Esophagus muscularis mucosa (tissue), 4 donors: ENCODE data around the gene TACC2. TPM values are rescaled to one million over a fixed set of nuclear protein-coding genes. Genes with fewer than 3 reads are reported as not detected.

Experiments
- DNase-seq: peaks from one replicate; pipeline ENCODE4 v3.0.0-alpha.2; 2017; ENCODE audit errors: extremely low spot score
- H3K27ac ChIP-seq, 4 donors: fragments of 200-600 bp; sonication (generic); replicated peaks in 1 of 4; 1 replicate in 3 of 4; 2 replicates in 1 of 4; pipeline ENCODE4 v1.5.1; 2016 to 2019; ENCODE audit warnings: mild to moderate bottlenecking in 1 of 4
- H3K27me3 ChIP-seq, 4 donors: fragments of 200-600 bp; sonication (generic); one replicate each; pipeline versions ENCODE4 v1.5.1 to v1.6.0; 2016 to 2019
- H3K36me3 ChIP-seq, 4 donors: fragments of 200-600 bp; sonication (generic); one replicate each; pipeline ENCODE4 v1.5.1; 2016 to 2019
- H3K4me1 ChIP-seq, 4 donors: fragments of 200-600 bp; sonication (generic); one replicate each; pipeline ENCODE4 v1.5.1; 2016 to 2019
- H3K4me3 ChIP-seq, 4 donors: fragments of 200-600 bp; sonication (generic); 1 replicate in 2 of 4; 2 replicates in 2 of 4; pipeline ENCODE4 v1.5.1; 2016 to 2019; ENCODE audit warnings: mild to moderate bottlenecking in 4 of 4, moderate library complexity in 1 of 4
- H3K9me3 ChIP-seq, 4 donors: fragments of 200-600 bp; sonication (generic); 1 replicate in 3 of 4; 2 replicates in 1 of 4; pipeline ENCODE4 v1.5.1; 2016 to 2019
- EP300 ChIP-seq: sonication (generic); formaldehyde crosslinking; IDR thresholded peaks from one replicate; pipeline ENCODE4 v1.6.1; 2017; ENCODE audit warnings: antibody characterized with exemption
- POLR2A ChIP-seq: fragments of 450-650 bp; IDR thresholded peaks from one replicate; pipeline ENCODE4 v1.6.1; 2017; ENCODE audit warnings: antibody characterized with exemption, moderate library complexity, mild to moderate bottlenecking, low read depth
- POLR2AphosphoS5 ChIP-seq, 2 donors: sonication (generic); formaldehyde crosslinking; IDR thresholded peaks; one replicate each; pipeline ENCODE4 v1.6.1; 2017; ENCODE audit warnings: antibody characterized with exemption in 2 of 2
- WGBS: methylation state at CpG from one replicate; pipeline ENCODE4 v1.1.5; 2018; 5-methylcytosine and 5-hydroxymethylcytosine counted together
- intact Hi-C: fragments of 100-400 bp; cut with DNase I; formaldehyde crosslinking; loops from one replicate; pipeline ENCODE4 v1.15.1; 2023
- total RNA-seq, 4 donors: library from RNA; depleted of rRNA; stranded (reverse); fragments of >200 nt; gene quantifications; one replicate each; pipeline versions ENCODE4 v1.1.0 to v1.2.1, GENCODE V29; 2016
- TF ChIP-seq, protein P1 (sequence below), 3 experiments: fragments of 200-600 bp in 2 of 3; fragments of 450-650 bp in 1 of 3; sonication (generic) in 2 of 3; IDR thresholded peaks; one replicate each; pipeline ENCODE4 v1.5.1; 2017 to 2019; ENCODE audit warnings: antibody characterized with exemption in 3 of 3, mild to moderate bottlenecking in 2 of 3, moderate library complexity in 1 of 3

The TACC2 gene
- total RNA-seq, 4 donors from 2014 or later, result 53.7 to 99.4 (median 75.6) TPM

DNA sequence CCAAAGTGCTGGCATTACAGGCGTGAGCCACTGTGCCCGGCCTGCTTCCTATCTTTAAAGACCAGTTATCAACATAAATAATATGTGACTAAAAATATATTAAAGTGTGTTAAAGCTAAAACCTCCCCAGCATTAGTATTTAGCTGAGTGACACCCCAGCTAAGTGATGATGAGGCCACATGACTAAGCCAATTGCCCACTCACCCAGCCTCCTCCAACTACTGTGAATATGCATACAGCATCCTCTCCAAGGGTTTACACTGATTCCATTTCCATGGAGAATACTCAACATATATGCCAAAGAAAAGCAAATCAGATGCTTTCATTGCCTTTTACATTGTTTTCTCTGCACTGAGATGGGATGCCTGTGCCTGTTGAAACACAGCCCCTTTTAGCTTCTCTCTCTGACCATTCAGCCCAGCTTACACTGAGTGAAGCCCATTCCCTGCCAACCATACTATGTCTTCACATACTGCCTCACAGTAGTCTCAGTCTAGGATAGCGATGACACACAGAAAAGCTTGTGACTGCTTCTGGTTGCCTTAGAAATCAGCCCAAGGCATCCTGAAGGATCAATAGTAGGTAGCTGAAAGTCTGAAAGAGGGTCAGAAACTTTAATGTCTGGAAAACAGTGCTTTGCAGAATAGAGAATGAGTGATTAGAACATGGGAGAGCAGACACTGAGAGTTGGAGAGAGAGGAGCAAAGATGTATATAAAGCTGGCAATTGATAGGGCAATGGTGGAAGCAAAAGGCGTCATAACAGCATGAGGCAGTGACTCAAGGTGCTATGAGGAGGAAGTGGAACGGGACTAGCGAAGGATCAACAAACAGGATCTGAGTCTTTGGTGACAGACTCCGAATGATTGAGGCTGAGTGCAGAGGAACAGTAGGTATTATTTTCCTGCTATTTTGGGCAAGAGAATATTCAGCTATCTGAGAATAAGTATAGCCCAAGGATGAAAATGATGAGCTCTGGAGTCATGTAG lies 41.3 kb upstream of the TACC2 start:
- DNase-seq, result no peak
- intact Hi-C loops, result no loop called here
- WGBS, result 90% methylated on average over 7 of the region's 7 CpGs
- no peaks in the 10 kb centered on the region for H3K9me3 ChIP-seq
- TF ChIP-seq, protein P1, sequence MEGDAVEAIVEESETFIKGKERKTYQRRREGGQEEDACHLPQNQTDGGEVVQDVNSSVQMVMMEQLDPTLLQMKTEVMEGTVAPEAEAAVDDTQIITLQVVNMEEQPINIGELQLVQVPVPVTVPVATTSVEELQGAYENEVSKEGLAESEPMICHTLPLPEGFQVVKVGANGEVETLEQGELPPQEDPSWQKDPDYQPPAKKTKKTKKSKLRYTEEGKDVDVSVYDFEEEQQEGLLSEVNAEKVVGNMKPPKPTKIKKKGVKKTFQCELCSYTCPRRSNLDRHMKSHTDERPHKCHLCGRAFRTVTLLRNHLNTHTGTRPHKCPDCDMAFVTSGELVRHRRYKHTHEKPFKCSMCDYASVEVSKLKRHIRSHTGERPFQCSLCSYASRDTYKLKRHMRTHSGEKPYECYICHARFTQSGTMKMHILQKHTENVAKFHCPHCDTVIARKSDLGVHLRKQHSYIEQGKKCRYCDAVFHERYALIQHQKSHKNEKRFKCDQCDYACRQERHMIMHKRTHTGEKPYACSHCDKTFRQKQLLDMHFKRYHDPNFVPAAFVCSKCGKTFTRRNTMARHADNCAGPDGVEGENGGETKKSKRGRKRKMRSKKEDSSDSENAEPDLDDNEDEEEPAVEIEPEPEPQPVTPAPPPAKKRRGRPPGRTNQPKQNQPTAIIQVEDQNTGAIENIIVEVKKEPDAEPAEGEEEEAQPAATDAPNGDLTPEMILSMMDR (IDR thresholded peaks at IDR 0.05), result no peak
- TF ChIP-seq EP300, result no peak
- TF ChIP-seq POLR2AphosphoS5 (IDR thresholded peaks at IDR 0.05), result no peak
- no peak for TF ChIP-seq POLR2A
- no peak overlapping the region for H3K27ac ChIP-seq
- no peaks in the 10 kb centered on the region for H3K27me3 ChIP-seq
- no peak overlapping the region for H3K4me3 ChIP-seq
- peaks cover 0 to 11% (median 0%) of the 10 kb centered on the region in 4 donors for H3K36me3 ChIP-seq
- peaks cover 0 to 23% (median 11%) of the 10 kb centered on the region in 4 donors for H3K4me1 ChIP-seq

- Histone ChIP-seq H3K27ac (no peak overlapping the region), H3K27me3 (no peaks in the 10 kb centered on the region), H3K36me3 (peaks cover 0 to 20% (median 1%) of the 10 kb centered on the region in 4 donors), H3K9me3 (no peaks in the 10 kb centered on the region), H3K4me3 (no peak overlapping the region), H3K4me1 (peaks cover 0 to 10% (median 8%) of the 10 kb centered on the region in 4 donors)
- WGBS, result 42% methylated on average over 2 of the region's 2 CpGs
- TF ChIP-seq EP300 (no peak), POLR2A (no peak), POLR2AphosphoS5 (IDR thresholded peaks at IDR 0.05) (no peak)
- TF ChIP-seq, protein P1 (IDR thresholded peaks at IDR 0.05), result no peak
- no peak for DNase-seq
- intact Hi-C loops, result no loop called here
These were observed 39.9 kb upstream of the TACC2 start for GRCh38 chr10:121949049-121949448.

DNA sequence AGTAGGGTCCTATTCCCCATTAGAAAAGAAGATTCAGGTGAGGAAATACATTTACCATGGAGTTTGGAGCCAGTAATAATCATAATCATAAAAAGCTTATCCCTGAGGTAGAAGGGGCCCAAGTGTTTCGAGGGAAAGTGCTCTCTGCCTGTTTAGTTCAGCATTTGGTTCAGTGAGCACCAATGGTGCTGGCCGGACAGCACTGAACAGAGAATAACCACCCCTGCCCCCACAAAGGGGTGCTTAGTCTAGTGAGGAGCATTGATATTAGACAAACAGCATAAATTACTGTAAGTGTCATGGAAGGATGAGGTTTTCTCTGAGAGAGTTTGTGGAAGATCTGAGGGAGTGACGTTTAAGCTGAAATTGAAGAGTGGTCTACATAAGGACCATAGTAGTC lies 39.5 kb upstream of the TACC2 start:
- 70% methylated on average over 3 of the region's 3 CpGs for WGBS
- Histone ChIP-seq H3K27ac (no peak overlapping the region), H3K4me3 (no peak overlapping the region), H3K4me1 (peaks cover 0 to 10% (median 8%) of the 10 kb centered on the region in 4 donors), H3K9me3 (no peaks in the 10 kb centered on the region), H3K36me3 (peaks cover 0 to 24% (median 3%) of the 10 kb centered on the region in 4 donors), H3K27me3 (no peaks in the 10 kb centered on the region)
- intact Hi-C loops, result no loop called here
- TF ChIP-seq EP300 (no peak), POLR2AphosphoS5 (IDR thresholded peaks at IDR 0.05) (no peak), POLR2A (no peak)
- TF ChIP-seq, protein P1 (IDR thresholded peaks at IDR 0.05), result no peak
- DNase-seq, result no peak

GRCh38 chr10:121952226-121952625 lies 36.7 kb upstream of the TACC2 start:
- Histone ChIP-seq H3K9me3 (no peaks in the 10 kb centered on the region), H3K4me1 (peaks cover 0 to 10% (median 8%) of the 10 kb centered on the region in 4 donors), H3K27me3 (no peaks in the 10 kb centered on the region), H3K27ac (no peak overlapping the region), H3K4me3 (no peak overlapping the region), H3K36me3 (peaks cover 0 to 52% (median 21%) of the 10 kb centered on the region in 4 donors)
- TF ChIP-seq POLR2A, result no peak
- TF ChIP-seq, protein P1 (IDR thresholded peaks at IDR 0.05), result no peak
- TF ChIP-seq POLR2AphosphoS5 (IDR thresholded peaks at IDR 0.05), result no peak
- TF ChIP-seq EP300, result no peak
- WGBS, result 93% methylated on average over 5 of the region's 5 CpGs
- no peak for DNase-seq
- intact Hi-C loops, result no loop called here
